GM19324 (cell line): Measurements from ENCODE around the gene TPD52L2.
"Not testable (repeated sequence)": the region's sequence is repeated elsewhere in the genome, so short reads cannot be mapped to it uniquely, and the experiment has no call there.

Experiments
- ATAC-seq: cut with Tn5 transposase; IDR thresholded peaks from one replicate; pipeline ENCODE4 v1.9.1; 2021; ENCODE audit warnings: mild to moderate bottlenecking, moderate library complexity; ENCODE audit not compliant: unreplicated experiment, low FRiP score

Gene TPD52L2

DNA sequence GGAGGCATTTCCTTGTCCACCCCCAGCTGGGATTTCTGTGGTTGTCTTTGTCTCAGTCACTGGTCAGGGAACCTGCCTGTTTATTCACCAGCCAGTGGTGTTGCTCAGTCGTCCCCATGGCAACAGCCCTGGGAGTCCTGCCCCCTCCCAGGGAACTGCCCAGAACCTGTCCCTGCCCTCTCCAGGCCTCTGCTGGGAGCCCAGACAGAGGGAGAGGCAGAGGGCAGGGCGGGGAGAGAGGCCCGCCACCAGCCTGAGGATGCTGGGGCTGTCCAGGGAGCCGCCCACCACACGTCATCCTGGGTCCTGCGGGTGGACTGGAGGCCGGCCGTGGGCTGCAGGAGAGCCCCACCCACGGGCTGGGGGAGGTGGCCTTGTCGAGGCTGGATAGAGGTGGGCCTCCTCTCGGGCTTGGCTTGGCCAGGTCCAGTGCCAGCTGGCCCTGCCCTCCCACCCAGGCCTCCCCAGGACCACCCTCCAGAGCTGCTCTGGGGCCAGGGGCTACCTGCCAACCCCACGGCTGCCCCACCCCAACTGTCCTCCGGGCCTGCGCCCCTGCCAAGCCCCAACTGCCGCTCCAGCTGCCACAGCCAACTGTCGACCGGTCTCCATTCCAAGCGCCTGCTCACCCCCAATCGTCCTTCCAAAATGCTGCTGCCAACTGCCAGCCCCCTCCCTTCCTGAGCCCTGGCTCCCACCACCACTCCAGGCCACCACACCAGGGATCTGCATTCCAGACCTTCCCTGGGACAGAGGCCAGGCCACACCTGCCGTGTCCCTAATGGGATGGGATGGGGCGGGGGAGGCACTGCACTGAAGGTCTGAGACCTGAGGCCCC is 29.8 kb upstream of the TPD52L2 start:
- ATAC-seq: no peak

DNA sequence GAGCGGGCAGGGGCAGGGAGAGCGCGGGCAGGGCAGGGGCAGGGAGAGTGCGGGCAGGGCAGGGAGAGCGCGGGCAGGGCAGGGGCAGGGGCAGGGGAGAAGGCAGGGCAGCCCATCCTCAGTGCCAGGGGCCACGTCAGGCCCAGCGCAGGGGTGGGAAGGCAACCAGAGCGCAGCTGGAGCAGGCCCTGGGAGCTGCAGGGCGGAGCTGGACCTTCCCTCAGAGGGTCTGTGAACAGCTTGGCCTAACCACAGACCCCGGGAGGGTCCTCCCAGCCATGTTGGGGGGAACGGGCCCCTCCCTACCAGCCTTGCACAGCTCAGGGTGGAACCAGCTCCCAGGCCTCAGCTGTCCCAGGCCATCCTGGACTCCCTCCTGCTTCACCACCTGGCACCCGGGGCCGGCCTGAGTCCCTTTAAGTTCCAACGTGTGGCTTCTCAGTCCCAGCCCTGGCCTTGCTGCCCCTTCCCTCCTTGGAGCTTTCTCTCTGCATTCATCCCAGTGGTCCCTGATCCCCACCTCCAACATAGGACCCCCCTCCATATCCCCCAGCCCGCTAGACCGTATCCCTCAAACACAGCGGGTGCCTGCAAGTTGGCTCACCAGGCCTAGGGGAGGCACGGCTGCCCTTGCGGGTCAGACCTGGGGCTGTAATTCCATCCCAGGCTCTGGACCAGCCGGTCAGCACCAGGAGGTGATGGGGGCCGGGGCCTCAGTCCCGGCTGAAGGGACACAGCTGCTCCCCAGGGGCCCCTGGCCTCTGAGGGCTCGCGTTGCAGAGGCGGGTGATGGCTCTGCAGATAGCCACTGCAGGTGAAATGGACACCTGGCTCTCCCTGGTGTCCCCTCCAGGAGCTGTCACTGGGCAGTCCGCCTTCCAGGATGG is 28.4 kb upstream of the TPD52L2 start:
- ATAC-seq: no peak

DNA sequence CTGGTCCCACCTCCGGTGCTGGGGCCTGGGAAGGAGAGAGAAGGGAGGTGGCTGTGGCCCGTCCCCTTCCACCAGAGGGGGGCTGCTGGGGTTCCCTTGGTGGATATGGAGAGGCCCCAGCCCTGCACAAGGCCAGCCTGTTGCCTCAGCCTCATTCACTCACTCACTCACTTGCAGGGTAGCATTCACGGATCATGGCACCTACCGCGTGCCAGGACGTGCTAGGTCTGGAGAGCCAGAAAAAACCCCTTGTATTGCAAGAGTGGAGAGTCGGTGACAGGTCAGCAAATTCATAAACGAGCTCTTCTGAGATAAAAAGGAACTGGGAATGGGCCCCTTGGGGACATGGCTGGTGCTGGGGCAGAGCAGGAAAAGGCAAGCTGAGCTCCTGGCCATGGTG is 27.6 kb upstream of the TPD52L2 start:
- no peak for ATAC-seq

DNA sequence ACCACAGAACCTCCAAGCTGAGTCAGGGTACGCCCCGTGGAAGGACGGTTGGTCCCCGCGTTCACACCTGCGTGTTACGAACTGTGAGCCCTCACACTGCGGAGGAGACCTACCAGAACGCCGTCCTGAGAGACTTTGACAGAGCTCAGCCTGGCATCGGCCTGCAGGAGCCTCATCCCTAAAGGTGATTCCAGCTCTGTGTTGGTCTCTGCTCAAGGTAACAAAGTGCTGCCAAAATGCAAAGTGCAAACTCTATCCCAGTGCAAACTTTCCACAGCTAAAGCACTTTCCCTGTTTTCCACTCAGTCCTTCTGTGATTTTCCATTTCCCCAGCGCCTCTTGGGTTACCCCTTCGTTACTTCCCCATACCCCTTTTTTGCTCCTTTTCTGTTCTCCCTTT is 25.4 kb upstream of the TPD52L2 start:
- ATAC-seq: no peak

DNA sequence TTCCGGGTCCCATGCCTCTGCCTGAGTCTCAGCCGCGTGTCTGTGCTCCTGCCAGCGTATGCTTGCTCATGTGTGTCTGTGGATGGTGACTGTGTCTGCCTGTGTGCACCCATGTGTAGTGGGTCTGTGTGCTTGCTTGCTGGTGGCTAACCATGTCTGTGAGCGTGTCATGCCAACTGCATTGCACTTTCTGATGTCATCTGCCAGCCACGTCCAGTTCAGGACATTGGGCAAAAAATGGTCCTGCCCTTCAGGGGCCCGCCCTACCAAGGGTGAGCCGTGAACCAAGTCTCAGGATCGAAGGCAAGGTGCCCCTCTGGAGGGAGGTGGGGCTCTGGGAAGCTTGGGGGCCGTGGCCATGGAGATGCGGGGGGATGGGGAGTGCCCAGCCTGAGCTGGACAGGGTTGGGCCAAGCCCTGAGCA is 24.7 kb upstream of the TPD52L2 start:
- ATAC-seq: no peak

DNA sequence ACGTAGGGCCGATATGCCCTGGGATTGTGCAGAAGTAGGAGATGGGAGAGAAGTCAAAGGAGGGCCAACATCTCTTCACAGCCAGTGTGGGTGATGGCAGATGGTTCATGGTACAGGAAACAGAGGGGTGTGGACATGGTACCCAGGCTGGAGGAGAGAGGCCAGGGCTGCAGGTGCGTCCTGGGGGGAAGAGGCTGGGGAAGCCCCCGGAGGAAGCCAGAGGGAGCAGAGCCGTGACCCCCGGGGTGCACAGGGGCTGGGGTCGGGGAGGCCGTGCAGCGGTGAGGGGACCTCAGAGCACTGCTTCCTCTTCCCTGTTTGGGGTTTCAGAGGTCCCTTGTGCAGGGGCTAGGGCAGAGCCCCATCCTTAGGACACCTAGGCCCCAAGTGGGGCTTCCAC is 22.8 kb upstream of the TPD52L2 start:
- ATAC-seq: no peak

DNA sequence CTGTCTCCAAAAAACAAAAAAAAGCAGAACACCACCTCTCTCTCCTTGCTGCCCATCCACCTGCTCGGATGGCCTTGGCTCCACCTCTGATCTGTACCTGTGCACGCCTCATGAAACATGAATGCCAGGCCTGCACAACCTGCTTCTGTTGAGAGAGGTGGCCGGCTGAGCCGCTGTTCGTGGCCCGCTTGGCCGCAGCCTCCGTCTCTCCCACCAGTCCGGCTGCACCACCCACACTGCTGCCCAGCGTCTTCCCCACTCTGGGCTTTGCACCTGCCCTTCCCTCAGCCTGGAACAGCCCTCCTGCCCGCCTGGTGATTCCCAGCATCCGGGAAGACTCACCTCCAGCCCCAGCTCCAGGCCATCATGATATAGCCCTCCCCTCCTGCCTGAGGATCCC is 21.8 kb upstream of the TPD52L2 start:
- no peak for ATAC-seq

DNA sequence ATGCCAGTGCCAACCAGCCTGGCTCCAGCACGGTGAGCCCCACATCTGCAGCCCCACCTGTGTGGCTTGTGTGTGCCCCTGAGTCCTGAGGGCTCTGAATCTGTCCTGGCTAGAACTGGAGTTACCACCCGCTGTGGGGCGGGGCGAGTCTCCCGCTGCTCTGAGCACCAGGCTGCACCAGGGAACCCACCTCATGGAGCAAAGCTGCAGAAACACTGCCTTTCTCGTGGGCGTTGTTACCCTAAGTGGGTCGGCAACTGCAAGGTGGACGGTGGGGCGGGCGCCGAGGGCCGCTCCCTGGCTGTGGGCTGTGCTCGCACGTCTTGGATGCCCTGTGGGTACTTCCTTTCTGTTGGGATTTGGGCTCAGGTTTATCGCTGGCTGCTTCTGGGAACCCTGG is 21.3 kb upstream of the TPD52L2 start:
- ATAC-seq: no peak

DNA sequence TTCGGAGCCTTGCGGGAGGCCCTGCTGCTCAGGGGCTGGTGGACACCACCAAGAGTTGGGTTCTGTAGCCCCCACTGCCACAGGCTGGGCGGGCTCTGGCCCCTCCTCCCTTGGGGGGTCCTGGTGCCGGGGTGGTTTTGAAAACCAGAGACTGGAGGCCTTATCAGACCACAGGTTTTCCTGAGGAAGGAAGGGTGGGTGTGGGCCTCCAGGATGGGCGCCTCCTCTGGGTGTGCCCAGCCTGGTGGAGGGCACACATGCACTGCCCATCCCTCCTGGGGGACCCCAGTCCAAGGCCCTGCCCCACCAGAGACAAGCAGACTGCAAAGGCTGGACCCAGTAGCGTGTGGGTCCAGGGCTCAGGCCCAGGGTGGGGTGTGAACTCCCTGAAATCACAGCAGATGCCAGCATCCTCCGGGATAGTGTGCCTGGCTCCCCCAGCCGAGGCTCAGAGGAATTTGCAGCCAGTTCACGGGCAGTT is 20.5 kb upstream of the TPD52L2 start:
- no peak for ATAC-seq

DNA sequence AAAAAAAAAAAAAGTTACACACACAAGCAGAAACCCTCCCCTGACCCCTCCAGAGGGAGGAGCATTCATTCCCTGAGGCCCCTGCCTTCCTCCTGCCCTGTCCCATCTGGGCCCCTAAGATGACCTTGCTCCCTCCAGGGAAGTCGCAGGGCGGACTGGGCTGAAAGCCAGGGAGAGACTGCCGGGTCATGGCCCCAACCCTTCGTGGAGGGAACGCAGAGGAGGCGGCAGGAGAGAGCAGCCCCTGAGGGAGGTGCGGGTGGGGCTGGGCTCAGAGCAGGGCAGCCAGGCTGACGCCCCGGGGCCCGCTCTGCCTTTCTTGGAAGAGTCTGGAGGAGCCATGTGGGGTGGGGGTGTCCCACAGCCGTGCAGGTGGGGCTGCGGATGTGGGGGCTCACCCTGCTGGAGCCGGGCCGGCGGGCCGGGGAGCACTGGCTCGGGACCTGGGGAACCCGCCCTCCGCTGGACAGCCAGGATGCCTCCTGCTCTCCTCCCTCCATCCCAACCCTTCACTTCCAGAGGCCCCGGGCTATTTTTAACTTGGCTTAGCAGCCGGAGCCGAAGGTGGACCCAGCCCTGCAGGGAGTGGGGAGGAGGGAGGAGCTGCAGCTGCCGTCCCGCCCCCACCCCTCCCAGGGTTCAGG is 18.8 kb upstream of the TPD52L2 start:
- no peak for ATAC-seq

DNA sequence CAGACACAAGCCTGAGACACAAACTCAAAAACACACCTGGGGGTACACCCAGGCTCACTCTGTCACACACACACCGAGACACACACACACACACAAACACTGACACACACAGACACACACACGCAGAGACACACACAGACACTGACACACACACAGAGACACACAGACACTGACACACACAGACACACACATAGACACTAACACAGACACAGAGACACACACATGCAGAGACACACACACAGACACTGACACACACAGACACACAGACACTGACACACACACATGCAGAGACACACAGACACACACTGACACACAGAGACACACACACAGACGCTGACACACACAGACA is 18.2 kb upstream of the TPD52L2 start:
- ATAC-seq: no peak

DNA sequence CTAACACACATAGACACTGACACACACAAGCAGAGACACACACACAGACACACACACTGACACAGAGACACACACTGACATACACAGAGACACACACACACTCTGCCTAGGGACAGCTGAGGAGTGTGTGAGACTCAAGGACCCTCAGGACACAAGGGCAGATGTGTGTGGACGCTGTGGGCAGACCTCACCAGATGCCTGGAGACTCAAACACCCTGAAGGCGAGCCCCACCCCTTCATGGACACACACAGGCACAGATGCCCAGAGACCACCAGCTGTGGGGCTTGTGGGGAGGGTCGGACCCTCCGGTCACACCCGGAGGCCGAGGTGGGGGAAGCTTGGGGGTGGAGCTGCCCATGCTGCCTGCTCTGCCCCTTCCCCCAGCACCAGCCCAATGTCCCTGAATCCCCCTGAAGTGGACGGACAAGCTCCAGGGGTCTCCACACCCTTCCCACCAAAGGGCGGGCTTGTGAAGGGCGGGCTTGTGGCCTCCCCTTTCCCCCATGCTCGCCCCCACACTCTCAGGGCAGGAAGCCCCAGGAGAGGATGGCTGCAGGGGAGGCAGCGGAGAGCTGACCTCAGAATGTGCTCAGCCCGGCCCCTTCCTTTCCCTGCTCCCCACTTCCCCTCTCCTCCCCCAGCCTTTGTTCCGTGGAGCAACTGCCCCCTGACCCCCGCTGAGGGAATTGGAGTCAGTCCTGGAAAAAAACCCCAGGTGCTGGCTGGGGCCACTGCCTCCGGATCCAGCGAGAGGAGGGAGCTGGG is 17.6 kb upstream of the TPD52L2 start:
- ATAC-seq: no peak

DNA sequence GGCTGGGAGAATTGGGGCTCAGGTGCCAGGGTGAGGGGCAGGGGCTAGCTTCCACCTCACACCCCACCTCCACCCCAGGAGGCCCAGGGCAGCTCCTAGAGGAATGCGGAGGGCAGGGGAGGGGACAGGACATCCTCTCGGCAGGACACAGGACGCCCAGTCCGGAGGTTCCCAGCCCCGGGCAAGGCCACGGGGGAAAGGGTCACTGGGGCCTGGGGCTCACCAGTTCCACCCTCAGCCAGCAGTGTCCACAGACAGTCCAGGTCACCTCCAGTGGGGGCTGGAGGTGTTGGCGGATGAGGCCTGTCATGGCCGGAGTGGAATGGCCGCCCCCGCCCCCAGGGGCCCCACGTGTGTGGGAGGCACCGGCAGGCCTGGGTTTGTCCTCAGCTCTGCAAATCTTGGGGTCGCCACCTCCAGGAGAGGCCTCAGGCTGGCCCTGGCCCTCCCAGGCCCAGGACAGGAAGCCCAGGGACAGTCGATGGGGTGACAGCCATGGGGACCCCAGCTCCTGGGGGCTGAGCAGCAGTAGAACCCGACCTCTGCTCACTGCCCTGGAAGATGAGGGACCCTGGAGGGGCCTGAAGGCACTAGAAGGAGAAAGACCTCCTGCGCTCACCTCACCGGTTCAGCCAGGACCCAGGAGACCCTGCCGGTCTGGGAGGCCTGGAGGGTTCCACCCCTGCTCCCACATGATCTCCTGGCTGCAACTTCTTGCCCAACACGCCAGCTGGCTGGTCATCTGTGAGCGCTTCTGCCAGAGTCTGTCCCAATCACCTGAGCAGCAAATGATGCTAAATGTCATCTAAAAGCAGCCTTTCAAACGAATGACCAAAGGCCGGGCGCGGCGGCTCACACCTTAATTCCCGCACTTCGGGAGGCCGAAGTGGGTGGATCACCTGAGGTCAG is 16.8 kb upstream of the TPD52L2 start:
- ATAC-seq: no peak

DNA sequence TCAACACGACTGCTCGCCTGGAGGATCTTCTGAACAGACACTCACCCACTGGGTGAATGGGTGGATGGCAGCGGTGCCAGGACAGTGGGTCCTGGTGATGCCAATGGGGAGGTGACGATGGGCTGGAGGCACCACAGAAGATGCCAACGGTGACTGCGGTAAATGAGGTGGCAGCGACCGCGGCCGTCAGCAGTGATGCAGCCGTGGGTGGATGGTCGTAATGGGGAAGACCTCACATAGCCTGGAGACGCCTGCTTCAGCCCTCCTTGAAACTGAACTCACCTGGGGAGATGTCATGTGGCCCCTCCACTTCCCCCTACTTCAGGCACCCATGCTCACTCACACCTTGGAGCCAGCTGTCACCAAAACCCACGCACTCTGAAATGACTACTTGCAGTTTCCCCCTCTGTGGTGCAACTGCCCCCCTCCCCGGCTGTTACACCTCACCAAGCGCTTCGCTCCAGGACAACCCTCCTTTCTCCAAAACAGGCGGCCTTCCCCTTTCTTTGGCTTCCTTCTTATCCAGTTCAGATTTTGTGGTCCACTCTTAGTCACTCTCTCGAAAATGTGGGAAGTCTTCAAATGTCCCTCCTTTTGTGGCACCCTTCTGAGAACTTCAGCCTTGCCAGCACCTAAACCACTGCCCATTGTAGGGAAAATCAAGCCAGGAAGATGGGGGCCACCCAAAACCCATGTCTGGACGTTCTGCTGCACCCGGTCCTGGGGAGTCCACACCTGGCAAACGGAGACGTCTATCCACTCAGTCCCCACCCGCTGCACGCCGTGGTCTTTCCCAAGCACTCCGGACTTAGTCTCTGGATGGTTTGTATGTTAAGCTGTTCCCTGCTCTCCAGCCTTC is 14.2 kb upstream of the TPD52L2 start:
- ATAC-seq: peak; percentile 59

DNA sequence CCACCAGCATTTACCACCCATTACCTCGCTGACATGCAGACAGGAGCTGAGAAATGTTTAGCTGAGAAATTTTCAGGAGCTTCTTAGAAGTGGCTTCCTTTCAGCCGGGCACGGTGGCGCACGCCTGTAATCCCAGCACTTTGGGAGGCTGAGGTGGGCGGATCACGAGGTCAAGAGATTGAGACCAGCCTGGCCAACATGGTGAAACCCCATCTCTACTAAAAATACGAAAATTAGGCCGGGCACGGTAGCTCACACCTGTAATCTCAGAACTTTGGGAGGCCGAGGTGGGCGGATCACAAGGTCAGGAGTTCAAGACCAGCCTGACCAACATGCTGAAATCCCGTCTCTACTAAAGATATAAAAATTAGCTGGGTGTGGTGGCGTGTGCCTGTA is 13.5 kb upstream of the TPD52L2 start:
- ATAC-seq: not testable (repeated sequence)

DNA sequence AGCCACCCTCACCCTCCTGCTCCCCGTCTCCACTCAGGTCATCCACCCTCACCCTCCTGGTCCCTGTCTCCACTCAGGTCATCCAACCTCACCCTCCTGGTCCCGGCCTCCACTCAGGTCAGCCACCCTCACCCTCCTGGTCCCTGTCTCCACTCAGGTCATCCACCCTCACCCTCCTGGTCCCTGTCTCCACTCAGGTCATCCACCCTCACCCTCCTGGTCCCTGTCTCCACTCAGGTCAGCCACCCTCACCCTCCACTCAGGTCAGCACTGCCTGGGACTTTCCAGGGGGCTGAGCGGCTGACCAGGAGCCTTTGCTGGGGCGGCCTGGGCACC is 11.4 kb upstream of the TPD52L2 start:
- ATAC-seq: not testable (repeated sequence)

DNA sequence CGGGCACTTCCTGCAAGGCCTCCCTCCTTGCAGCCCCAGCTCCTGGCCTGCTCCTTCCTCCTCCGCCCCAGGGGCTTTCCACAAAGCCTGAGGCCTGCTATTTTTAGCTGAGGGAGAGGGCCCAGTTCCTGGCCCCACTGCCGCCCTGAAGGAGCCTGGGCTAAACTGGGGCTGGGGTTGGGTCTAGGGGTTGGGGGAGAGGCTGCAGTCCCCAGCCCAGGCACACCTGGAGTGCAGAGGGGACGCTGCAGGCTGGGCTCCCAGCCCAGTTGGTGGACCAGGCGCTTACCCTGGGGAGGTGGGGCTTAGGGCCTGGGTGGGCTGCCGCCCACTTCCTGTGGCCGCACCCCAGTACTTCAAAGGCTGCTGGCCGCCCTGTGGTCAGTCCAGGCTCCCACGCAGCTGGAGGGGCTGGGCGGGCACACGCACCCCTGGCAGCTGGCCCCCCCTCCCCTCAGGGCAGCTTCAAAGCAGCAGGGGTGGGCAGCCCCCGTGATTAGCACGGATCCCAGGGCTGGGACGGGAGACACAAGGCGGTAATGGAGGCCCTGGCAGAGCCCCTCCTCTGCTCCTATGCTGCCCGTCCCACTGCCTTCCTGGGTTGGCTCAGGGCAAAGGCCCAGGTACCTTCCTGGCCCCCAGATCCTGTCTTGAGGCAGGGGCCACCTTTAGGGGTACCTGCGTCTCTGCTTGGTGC is 10.9 kb upstream of the TPD52L2 start:
- no peak for ATAC-seq

DNA sequence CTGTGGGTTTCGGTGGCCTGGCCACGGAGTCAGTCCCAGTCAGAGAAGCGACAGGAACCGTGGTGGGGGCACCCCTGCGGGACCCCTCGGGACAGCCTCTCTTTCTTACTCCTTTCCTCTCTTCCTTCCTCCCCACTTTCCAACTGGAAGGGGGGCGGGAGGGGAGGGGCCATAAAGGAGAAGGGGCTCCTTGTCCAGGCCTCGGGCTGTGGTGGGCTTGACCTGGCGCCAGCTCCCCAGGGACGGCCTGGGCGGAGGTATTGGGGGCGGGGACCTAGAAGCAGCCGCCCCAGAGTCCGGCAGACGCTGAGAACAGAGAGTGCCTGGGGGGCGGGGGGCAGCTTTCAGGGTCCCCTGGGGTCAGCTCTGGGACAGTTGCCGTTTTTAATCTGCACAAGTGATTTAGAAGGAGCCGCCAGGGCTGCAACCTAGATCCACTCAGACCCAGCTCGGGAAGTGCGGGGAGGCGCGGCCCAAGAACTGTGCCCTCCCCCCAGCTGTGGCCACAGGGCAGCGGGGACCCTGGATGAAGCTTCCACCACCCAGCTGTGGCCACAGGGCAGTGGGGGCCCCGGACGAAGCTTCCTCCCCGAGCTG is 10.2 kb upstream of the TPD52L2 start:
- no peak for ATAC-seq
